HG03025 (cell line): ENCODE results near the gene HYPK.

Experiments used
- ATAC-seq: cut with Tn5 transposase; IDR thresholded peaks from one replicate; pipeline ENCODE4 v1.9.1; 2021; ENCODE audit warnings: mild to moderate bottlenecking, moderate library complexity; ENCODE audit not compliant: unreplicated experiment, low FRiP score

Gene HYPK, protein sequence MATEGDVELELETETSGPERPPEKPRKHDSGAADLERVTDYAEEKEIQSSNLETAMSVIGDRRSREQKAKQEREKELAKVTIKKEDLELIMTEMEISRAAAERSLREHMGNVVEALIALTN

DNA sequence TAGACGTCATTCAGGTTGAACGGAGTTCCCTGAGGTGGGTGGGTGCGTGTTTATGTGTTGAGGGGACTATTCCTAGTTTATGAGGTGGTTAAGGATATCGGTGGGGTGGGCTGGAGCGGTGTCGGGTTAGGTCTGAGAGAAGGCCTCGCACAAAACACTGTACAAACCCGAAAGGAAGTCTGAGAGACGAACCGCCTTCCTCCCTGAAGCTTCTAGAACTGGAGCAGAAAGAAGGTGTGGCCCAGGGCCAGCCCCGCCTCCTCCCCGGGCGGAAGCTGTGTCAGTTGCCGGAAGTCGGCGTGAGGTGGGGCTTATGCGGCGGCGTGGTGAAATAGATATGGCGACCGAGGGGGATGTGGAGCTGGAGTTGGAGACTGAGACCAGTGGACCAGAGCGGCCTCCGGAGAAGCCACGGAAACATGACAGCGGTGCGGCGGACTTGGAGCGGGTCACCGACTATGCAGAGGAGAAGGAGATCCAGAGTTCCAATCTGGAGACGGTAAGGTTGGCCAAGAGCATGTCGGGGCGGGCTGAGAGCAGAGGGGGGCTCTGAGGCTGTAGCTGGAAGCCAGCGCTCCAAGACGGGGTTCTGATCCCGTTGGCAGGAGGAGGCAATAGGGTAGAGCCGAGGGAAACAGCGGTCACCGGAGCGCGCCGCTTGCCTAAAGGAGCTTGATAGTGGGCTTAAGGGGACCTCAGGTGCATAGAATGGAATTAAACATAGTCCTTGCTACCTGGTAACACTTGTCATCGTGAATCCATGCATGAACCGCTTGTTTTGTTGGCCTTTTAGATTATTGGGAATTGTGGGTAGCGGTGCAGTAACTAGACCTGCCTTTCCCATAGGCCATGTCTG, at the start of gene HYPK:
HYPK (plus strand) TSS at position 314 of the 856 bp plus-strand sequence; CDS start at position 338, 24 bp downstream.
- peak; percentile 82 for ATAC-seq

DNA sequence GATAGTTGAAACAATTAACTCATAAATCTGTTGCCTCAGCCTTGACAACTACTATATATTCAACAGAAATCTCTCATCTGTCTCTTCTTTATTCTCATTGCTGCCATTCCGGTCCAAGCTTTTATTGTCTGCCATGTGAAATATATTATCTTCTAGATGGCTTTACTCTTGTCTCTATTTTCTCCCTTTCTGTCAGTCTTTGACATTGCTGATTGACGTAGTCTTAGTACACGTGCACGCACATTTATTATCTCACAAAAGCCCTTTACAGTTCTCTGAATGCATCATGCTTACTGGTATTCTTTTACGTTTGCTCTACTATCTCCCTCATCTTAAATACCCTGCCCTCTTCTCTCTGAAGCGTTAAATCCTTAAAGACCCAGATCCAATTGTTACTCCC, 48.5 kb upstream of the HYPK start:
- no peak for ATAC-seq

DNA sequence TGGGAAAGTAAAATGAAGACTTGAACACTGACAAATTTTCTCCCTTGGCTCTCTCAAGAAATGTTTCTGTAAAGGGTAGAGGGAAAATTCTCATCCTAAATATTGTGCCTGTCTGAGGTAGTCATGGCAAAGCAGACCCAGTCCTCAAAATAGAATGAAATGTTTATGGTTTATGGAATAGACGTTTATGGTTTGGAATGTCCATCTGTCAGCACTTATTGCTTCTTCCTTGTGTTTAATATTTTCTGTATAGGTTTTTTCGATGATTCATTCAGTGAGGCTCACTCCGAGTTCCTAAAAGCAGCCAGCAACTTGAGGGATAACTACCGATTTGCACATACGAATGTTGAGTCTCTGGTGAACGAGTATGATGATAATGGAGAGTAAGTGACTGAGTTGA, 37.6 kb upstream of the HYPK start:
- no peak for ATAC-seq

DNA sequence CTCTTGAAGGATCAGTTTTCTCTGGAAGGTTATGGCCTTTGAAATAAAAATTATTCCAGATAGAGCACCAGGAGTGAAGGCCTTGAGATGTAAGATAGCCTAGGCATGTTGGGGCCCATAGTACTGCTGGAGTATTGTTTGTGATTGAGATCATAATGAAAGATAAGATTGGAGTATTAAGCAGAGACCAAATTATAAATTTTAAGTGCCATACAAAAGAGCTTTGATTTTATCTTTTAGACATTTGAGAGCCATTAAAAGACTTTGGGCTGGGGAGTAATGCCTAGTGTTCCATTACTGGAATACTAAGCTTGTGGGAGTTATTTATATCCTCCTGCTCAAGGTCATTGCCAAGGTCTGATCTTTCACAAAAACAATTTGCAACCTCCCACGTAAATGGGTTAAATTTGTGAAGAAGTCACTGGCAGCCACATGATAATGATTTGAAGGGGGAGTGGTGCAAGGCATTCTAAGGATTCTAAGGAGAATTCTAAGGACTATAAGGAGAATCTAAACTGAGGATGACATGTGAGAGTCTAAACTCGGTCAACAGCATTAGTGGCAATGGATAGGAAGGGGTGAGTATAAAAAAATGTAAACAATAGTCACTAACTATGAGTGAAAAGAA, 36.5 kb upstream of the HYPK start:
- no peak for ATAC-seq

DNA sequence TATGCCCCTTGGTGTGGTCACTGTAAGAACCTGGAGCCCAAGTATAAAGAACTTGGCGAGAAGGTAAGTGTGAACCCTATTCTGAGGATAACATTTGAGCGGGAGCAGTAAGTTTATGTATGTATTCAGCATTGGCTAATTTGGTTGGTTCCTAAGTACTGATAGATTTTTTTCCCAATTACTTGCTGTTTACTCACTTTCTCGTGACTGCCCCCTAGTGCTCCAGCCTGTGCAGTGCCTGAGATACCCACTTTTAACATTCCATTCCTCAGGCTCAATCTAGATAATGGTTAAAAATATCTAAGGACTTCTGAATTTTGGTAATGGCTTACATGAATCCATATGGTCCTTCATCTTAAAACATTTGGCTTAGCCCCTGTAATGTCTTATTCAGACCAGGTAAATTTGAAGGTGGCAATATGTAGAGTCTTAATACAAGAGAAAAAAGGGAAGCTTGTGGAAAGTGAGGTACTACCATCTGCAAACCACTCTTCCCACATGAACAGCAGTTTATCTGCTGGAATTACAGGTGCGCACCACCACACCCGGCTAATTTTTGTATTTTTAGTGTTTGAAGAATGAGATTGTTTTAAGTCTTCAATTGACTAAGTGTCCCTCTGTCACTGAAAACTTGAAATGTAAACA, 30.7 kb upstream of the HYPK start:
- no peak for ATAC-seq

DNA sequence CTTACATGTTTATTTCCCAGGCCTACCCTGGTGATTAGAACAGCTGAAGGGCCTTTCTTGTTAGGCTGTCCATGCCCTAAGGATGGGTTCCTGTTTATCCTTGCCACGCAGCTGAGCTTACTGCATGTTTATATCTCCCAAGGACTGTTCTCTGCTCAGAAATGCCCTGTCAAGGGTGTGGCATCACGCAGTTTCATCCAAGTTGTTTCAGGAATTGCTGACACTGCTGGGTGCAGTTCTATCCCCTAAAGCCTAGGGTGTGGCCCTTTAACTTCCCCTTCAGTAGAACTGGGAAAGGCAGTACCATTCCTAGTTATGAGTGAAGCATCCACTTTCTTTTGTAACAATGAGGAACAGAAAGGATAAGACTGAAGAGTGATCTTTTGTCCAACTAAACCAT, 28.6 kb upstream of the HYPK start:
- no peak for ATAC-seq

DNA sequence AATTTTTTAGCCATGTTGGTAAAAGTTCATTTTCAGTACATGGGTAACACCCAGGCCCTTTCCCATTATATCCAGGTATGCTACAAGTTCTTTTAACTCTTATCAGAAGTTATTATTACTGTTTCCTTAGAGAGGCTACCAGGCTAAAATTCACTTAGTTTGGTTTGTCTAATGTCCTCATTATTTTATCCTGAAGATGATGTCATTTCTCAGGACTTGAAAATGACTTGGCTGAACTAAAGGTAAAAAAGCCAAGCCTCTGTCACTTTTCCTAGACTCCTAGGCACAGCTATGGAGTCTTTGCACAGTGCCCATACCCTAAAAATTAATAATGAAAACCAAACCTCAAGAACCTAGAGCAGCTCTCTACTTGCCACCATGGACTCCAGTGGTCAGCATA, 27.8 kb upstream of the HYPK start:
- no peak for ATAC-seq

DNA sequence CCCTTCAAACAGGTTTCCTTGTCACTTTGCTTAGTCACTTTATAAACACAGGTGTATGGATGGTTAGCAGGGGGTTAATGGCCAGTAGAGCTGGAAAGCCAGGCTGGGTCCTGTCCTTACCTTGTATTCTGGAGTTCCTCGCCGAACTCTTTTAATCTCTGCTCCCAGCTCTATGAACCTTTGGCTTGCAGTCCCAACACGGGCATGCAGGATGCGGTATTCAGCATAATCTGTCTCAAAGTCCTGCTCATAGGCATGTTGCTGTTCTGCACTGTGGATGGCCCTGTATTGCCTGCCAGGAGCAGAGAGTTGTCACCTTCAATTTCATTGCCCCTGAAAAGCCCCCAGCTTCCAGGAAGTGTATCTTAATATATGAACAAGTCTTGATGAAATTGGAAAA, 26.3 kb upstream of the HYPK start:
- no peak for ATAC-seq

DNA sequence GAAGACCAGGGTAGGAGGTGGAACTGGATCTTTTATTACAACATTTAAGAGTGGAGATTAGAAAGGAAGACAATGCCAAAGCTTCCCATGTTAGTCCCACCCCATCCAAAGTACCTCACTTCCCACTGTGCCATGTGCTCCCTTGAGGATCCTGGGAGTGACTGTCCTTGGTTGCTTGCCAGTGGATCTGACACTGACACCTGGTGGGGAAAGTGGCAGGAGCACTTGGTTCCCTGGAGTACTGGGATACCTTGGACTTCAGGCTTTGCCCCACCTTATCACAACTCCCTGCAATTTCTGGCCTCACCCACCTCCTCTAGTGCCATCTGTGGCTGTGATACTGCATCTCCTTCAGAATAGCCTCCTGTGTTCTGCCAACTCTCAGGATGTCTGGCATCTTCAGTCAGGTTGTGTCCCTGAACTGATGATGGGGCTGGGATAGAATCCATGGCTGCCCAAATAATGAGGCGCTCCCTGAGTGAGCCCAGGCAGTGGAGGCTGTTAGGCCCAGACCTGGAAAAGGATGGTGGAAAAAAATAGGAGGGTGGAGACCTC, 24.9 kb upstream of the HYPK start:
- ATAC-seq, result no peak

DNA sequence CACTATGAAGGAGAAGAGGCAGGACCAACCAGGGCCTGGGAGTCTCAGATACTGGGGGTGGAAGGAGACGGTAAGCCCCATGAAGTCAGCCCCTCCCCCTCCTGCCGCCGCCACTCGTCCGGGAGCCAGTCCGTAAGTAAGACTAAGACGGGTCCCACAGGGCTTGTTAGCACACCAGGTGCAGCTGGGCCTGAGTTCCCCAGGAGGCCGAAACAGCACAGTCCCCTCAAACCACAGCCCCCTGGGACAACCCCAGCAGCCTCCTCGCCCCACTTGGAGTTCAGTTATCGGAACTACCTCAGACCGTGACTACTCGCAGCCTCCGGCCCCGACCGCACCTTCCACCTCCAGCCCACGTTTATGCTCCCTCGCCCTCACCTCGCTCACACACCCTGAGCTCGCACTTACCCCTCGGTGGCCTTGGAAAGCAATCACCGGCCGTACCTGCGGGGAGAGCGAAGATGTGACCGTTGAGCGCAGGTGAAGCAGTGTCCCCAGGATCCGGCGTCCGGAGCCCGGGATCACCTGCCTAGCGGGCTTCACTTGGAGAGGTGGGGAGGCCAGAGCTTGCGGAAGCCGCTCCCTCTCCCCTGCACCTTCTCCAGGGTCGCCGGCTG, 24.2 kb upstream of the HYPK start:
- ATAC-seq, result peak; percentile 55

DNA sequence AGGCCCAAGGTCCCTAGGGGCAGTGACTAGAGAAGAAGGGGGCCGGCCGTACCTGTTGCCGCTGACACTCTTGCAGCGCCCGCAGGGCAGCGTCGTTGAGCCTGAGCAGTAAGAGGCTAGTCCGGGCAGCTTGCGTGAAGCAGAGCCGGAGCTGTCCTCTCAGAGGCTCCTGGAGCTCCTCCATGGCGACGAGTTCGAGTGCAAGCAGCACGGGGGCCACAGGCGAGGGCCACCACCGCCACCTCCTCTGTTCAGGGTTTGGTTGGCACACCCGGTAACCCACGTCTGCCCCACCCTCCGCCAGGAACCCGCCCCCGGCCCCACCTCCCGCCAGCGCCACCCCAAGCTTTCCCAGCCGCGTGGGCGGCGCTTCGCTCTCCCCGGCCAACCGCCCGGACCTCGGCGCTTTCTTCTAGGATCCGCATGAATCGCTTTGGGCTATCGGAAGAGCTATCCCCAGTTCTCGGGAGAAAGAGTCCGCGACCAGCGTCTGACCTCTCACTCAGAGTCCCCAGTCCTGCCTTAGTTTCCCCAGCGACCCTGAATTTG, 23.6 kb upstream of the HYPK start, which contains the start of gene ELL3:
ELL3 (minus strand) TSS at position 249 of the 549 bp plus-strand sequence; CDS start at position 184, 65 bp downstream.
- peak; percentile 36 for ATAC-seq

DNA sequence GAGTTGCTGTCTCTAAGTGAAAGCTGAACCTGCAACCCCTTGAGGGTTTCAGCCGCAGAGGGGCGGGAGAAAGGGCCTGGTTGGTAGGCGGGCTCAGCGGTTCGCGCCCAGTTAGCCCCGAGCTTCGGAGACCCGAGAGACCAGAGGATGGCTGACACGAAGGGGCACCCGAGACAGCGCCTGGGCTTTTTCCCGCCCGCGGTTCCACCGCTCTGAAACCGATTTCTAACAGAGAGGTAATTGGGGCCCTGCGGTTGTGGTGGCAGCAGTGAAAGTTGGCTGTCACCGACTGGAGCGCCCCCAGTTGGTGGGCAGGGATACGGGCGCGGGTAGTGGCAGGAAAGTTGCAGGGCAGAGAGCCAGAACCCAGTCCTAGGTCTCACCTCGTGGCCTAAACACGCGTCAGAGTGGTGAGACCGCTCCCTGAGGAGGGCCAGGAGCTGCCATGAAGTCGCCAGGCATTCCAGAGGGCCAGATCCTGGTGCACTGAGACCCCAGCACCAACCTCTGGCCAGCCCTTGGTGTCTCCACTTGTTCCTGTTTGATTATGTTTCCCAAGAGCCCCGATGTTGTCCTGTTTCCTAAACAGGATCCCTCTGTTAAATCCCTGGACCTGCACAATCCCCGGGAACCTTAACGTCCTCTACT, 23.0 kb upstream of the HYPK start:
- peak; percentile 54 for ATAC-seq

DNA sequence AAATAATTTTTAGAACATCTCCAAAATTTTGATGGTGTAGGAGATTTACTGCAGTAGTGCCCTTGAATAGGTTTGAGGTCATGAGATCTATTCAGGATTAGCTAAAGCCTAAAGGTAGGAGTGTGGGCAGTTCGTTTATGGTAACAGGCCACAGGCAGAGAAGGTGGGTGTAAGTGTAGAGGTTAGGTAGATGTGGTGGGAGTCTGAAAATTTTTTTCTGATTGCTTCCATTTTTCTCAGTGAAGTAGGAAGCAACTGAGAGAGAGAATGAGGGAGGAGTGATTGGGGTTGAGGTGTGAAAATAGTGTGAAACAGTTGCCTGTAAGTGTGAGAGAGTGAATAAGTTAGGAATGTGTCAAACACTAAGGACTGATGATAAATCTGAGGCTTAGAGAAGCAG, 21.4 kb upstream of the HYPK start:
- no peak for ATAC-seq

DNA sequence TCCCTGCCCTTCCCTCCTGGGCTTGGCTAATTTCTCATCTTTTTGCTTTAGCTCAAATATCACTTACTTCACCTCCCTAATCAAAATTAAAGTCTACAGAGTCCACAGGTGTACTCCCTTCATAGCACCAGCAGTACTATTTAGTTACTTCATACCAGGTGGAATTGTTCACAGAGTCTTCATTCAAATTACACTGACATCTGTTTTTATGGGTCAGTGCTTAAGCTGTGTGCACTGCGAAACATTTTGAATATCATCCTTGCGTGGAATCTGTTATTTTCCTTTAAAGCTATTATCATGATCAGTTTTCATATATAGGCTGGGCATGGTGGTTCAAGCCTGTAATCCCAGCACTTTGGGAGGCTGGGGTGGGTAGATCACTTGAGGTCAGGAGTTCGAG, 11.0 kb upstream of the HYPK start:
- no peak for ATAC-seq

DNA sequence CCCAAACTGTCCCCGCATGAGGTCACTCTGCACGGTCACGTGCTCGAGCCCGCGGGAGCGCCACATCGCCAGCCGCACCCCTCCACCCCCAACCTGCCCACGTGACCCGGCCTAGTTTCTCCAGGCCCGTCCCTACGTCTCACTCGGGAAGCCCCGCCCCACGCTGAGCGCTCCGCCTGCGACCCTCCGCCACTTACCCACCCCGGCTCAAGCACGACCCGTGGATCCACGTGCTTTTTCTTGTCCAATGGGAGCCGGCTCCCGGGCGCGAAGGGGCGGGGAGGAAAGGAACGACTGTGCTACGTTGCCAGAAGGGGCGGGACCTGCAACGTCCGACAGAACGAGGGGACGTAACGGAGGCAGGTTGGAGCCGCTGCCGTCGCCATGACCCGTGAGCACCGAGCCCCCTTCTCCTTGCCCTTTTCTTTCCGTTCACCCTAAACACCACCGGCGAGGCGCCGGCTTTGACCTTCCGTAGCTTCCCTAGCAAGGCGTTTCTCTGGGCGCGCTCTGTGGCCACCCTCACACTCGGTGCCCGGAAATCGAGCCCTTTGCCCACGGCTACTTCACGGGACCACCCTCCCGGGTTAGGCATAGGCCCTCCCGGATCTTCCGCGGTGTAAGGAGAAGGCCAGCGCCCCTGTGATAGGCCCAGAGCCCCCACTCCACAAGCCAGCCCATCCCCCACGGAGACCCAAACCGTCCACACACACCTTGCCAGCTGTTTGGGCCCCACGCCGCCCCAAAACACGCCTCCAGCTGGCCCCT, 8.2 kb upstream of the HYPK start, which contains the start of gene SERF2:
SERF2 (plus strand) TSS at position 328 of the 768 bp plus-strand sequence; CDS start at position 385, 57 bp downstream.
- ATAC-seq, result peak; percentile 85

DNA sequence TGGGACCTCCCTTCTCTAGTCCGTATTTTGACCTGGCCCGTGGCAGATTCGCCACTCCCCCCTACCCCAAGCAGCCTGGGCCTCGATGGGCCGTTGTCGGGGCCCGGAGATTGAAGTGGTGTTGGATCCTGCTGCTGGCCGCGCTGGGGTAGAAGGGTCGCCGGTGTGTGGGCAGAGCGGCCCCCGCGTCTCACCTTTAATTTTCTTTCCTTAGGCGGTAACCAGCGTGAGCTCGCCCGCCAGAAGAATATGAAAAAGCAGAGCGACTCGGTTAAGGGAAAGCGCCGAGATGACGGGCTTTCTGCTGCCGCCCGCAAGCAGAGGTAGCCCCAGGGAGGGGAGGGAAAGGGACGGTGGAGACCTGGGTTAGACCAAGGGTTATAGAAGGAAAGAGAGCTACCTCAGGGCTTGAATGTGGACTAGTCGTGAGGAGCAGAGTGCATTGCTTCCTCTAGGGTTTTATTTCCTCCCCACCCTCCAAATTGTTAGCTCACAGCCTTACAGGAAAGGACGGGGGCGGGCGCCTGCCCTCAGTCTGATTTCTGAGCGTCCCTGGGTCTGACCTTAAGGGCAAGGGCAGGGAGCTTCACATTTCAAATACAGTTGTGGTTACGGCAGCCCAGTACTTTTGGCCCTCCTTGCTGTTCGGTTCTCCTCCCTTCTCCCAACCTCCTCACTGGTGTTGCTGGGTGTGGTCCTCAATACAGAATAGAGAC, 7.5 kb upstream of the HYPK start:
- no peak for ATAC-seq

DNA sequence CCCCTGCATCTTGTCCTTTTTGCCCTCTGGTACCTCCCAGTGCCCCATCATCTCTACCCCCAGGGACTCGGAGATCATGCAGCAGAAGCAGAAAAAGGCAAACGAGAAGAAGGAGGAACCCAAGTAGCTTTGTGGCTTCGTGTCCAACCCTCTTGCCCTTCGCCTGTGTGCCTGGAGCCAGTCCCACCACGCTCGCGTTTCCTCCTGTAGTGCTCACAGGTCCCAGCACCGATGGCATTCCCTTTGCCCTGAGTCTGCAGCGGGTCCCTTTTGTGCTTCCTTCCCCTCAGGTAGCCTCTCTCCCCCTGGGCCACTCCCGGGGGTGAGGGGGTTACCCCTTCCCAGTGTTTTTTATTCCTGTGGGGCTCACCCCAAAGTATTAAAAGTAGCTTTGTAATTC, 6.8 kb upstream of the HYPK start:
- no peak for ATAC-seq
